Lower leg skin (tissue), 3 donors: ENCODE data around the gene ELK4.

ENCODE experiments used
- CTCF ChIP-seq, 3 donors: fragments of 450-650 bp; IDR thresholded peaks; one replicate each; pipeline ENCODE4 v1.5.1; 2016; ENCODE audit warnings: antibody characterized with exemption in 3 of 3, mild to moderate bottlenecking in 3 of 3, moderate library complexity in 2 of 3
- POLR2A ChIP-seq, 2 donors: fragments of 450-650 bp; IDR thresholded peaks; one replicate each; pipeline ENCODE4 v1.6.1; 2016 to 2017; ENCODE audit warnings: antibody characterized with exemption in 2 of 2, mild to moderate bottlenecking in 1 of 2, moderate library complexity in 1 of 2

- TF ChIP-seq CTCF (IDR thresholded peaks at IDR 0.05) (no peak), POLR2A (IDR thresholded peaks at IDR 0.05) (no peak)
Measured at GRCh38 chr1:205652984-205653383, 21.2 kb upstream of the ELK4 start.
